NCI-H2227 (cell line): ENCODE data around the gene CISD2.
"Not testable (repeated sequence)": the region's sequence is repeated elsewhere in the genome, so short reads cannot be mapped to it uniquely, and the experiment has no call there.

Experiments used
- DNase-seq: peaks from one replicate; lab custom pipeline; 2025; ENCODE audit not compliant: unreplicated experiment; lab: John Stamatoyannopoulos, UW

The CISD2 gene

DNA sequence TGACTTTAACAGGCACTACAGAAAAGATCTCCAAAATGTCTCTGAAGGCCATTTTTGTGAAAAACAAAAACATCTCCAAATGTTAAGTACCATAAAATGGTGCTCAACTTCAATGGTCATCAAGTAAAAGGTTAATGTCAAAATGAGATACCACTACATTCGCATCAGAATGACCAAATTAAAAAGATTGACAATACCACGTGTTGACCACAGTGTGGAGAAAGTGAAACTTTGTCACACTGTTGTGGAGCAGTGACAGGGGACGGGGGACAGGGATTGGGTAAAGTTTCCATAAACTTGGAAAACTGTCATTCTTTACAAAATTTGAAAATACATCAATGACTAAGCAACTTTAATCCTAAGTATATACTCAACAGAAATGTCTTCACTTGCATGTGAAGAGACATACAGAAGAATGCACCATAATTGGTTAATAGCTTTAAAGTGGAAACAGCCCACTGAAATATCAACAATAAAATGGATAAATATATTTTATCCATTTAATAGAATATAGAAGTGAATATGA lies 19.1 kb upstream of the CISD2 start:
- no peak for DNase-seq

DNA sequence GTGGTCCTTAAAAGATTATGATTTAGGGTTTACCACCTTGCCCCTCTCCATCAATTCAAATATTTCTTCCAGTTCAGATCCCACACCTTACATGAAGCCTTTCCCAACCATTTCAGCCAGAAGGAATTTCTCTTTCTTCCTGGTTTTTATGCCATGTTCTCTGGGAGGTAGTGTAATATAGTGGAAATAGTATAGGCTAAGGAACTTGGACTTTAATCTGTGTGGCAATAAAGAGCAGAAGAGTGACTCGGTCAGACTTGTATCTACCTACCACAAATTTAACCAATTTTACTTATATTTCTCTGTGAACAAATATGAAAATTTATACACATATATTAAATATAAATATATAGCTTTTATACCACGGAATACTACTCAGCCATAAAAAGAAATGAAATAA lies 18.4 kb upstream of the CISD2 start:
- DNase-seq = no peak

DNA sequence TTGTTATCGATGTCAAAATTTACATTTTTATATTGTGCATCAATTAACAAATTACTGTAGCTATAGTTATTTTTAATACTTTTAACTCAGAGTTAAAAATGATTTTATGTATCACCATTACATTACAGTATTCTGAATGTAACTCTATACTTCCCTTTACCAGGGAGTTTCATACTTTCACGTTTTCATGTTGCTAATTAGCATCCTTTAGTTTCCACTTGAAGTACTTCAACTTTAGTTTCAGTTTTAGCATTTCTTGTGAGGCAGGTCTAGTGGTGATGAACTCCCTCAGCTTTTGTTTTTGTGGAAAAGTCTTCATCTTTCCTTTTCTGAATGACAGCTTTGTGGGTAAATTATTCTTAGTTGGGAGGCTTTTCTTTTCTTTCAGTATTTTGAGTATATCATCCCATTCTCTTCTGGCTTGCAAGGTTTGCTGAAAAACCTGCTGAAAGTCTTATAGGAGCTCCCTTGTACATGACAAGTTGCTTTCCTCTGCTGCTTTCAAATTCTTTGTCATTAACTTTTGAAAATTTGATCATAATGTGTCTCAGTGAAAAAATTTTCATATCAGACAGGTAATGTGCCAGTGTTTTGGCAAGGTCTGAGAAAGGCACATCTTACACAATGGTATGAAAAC lies 9.8 kb upstream of the CISD2 start:
- DNase-seq = no peak

DNA sequence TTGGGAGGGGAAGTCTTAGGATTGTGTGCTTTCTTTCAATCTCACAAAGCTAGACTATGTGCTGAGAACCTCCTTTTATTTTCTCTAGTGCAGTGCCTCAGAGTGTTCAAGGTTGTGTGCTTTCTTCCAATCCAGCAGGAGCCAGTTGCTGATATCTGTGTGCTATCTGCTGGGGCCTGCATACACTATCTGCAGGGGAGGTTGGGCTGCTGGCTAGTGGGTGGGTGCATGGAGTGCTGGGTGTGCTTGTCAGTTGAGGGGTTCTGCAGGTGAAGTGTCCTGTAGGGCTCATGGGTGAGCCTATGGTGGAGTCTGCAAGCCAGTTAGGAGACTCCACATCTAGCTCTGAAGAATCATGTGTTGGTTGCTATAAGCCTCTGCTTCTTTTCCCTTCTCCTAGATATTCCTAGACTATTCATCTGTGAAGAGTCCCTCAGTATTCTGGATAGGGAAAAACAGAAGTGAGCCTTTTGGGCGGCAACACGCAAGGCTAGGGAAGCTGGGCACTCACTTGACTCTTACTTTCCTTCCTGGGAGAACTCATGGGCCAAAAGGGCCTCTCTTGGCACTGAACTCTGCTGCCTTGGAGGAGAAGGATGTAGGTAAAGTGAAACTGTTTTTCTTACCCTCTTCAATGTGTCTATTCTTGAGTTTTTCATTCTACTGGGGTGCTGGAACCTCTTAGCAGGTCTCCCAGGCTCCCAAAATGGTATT lies 8.0 kb upstream of the CISD2 start:
- no peak for DNase-seq

DNA sequence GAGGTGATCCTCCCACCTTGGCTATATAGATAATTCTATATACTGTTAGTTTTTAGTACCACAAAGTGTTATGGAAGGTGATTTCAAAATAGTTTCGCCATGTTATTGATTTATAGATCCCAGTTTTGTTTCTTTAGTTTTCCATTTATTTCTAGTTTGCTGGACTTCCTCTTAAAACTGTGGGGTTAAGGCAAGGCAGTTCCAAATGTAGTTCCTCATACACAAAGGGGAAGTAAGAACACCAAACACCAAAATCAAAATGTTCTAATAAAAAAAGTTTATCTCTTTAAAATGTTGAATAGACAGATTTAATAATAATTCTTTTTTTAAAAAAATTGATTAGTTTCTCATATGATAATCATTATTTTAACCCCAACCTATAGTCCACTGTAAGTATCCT lies 6.8 kb upstream of the CISD2 start:
- DNase-seq = no peak

DNA sequence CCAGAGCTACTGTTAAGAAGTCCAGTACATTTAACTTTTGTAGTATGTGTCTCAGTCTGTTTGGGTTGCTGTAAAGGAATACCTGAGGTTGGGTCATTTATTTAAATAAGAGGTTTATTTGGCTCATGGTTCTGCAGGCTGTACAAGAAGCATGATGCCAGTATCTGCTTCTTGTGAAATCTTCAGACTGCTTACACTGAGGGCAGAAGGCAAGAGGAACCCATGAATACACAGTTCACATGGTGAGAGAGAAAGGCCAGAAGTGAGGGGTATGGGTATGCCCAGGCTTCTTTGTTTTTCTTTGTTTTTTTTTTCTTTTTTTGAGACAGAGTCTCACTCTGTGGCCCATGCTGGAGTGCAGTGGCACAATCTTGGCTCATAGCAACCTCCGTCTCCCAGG lies 6.0 kb upstream of the CISD2 start:
- no peak for DNase-seq

DNA sequence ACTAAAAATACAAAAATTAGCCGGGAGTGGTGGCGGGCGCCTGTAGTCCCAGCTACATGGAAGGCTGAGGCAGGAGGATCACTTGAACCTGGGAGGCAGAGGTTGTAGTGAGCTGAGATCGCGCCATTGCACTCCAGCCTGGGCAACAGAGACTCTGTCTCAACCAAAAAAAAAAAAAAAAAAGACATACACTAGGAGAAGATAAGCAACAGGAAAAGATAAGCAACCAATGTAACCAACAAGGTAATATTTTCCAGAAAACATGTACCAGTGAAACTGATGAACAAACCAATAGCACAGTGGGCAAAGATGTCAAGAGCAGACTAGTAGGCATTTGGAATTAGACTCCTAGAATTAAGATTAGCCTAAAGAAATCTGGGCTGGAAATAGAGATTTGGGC lies 3.5 kb upstream of the CISD2 start:
- not testable (repeated sequence) for DNase-seq

DNA sequence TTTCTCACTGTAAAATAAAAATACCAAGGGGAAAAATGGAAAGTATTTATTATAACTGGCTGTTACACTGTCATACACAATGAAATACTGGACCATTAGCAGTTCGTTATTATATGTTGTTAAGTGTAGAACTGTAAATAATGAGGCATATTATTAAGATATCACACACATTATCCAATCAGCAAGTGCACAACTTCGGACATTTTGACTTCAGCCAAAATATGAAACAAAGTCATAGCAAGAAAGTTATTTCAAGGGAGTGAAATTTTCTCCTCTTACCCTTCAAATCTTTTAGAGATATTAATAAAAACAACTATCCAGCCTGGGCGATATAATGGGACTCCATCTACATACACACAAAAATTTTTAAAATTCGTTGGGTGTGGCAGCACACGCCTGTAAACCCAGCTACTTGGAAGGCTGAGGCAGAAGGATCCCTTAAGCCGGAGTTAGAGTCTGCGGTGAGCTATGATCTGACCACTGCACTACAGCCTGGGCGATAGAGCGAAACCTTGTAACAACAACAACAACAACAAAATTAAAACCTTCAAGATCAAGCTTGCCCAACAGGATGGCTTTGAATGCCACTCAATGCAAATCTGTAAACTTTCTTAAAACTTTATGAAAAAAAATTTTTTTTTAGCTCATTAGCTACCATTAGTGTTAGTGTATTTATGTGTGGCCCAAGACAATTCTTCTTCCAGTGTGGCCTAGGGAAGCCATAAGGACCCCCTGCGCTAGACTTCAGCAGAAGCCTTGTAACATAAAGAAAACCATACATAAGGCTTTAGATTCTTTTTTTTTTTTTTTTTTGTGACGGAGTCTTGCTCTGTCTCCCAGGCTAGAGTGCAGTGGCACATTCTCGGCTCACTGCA lies 1.3 kb upstream of the CISD2 start:
- DNase-seq = no peak

DNA sequence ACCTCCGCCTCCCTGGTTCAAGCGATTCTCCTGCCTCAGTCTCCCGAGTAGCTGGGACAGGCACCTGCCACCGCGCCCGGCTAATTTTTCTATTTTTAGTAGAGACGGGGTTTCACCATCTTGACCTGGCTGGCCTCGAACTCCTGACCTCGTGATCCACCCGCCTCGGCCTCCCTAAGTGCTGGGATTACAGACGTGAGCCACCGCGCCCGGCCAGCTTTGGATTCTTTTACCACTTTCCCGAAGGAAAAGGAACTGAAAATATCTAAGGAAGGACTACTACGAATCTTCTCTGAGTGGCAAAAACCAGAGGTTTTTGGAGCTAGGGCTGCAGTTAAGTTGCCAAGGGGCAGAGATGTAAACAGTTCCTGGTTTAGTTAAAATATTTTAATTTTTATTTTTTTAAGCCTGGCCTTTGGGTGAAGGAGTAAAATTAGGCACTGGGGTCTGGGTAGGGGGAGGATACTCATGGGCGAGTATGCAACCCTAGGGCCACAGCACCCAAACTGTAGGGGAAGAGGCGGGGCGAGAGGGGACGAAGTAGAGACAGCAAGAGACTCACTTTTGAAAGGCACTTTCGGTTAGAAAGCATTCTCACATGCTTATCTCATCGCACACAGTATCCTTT lies 525 bp upstream of the CISD2 start:
- DNase-seq = no peak

DNA sequence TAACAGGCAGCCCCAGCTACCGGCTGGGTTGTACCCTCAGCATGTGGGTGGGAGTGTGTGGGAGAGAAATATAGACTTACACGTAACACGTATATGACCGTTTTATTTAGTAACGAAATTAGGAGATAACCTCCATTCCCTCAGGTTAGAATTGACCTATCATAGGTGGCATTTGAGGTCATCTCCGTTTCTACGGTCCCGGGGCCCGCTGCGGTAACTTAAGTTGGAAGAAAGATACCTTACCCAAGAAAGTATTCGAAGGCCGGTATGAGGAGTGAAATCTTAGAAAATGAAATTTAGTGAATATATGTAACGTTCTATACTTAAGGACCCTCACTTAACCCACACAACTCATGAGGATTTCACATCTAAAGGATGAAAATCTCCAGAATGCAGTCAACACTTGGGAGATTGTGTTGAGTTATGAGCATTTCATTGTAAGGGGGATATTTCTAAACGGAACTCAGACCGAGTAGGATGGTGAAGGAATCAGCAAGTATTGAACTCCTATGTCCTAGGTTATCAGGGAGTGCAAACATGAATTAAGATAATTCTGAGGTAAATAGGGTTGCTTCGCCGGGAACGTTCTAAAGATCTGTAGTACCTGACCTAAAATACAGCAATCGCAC lies 891 bp downstream of the CISD2 start:
- DNase-seq = no peak

DNA sequence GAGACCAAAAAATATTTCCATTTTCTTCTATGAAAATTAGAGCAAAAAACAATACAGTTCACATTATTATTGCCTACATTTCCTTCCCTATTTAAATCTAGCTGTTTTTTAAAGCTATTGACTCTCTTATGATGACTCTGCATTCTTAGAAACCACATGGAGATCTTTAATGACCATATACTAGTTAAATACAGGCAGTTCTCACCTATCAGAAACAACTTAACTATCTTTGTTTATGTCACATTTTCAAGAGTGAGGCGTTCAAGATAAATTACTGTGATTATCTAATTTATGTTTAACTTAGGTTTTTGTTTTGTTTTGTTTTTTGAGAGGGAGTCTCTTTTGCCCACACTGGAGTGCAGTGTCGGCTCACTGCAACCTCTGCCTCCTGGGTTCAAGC lies 3.0 kb downstream of the CISD2 start:
- DNase-seq = no peak

DNA sequence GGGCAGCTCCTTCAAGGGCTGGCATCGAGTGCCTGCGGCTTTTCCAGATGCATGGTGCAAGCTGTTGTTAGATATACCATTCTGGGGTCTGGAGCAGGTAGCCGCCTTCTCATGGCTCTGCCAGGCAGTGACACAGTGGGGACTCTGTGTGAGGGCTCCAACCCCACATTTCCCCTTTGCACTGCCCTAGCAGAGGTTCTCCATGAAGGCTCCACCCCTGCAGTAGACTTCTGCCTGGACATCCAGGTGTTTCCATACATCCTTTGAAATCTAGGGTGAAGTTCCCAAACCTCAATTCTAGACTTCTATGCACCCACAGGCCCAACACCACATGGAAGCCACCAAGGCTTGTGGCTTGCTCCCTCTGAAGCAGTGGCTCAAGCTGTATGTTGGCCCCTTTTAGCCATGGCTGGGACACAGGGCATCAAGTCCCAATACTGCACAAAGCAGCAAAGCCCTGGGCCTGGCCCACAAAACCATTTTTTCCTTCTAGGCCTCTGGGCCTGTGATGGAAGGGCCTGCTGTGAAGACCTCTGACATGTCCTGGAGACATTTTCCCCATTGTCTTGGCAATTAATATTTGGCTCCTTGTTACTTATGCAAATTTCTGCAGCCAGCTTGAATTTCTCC lies 8.8 kb downstream of the CISD2 start:
- DNase-seq = not testable (repeated sequence)

DNA sequence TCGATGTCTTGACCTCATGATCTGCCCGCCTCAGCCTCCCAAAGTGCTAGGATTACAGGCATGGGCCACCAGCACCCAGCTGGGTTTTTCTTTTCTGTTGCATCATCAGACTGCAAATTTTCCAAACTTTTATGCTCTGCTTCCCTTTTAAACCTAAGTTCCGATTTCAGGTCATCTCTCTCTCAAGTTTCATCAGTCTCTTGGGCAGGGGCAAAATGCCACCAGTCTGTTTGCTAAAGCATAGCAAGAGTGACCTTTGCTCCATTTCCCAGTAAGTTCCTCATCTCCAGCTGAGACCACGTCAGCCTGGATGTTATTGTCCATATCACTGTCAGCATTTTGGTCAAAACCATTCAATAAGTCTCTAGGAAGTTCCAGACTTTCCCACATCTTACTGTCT lies 9.6 kb downstream of the CISD2 start:
- not testable (repeated sequence) for DNase-seq

DNA sequence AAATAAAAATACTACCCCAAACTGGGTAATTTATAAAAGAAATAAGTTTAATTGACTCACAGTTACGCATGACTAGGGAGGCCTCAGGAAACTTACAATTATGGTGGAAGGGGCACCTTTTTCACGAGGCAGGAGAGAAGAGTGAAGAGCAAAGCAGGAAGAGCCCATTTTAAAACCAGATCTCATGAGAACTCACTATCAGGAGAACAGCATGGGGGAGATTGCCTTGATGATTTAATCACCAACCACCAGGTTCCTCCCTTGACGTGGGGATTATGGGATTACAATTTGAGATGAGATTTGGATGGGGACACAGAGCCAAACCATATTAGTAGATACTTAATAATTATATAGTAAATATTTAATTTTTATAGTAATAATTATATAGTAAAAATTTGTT lies 10.1 kb downstream of the CISD2 start:
- no peak for DNase-seq

DNA sequence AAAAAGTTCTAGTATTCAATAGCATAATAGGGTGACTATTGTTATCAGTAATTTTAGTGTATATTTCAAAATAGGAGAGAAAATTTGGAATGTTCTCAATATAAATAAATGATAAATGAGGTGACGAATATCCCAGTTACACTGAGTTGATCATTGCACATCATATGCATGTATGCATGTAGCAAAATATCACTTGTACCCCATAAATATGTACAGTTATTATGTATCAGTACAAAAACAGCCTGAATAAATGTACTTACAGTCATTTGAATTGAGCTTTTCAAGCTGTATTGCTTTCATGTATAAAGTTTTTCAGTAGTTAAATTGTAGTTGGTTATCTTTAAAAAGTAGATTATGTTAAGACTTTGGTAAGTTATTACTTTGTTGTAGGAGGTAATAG lies 12.6 kb downstream of the CISD2 start:
- no peak for DNase-seq

DNA sequence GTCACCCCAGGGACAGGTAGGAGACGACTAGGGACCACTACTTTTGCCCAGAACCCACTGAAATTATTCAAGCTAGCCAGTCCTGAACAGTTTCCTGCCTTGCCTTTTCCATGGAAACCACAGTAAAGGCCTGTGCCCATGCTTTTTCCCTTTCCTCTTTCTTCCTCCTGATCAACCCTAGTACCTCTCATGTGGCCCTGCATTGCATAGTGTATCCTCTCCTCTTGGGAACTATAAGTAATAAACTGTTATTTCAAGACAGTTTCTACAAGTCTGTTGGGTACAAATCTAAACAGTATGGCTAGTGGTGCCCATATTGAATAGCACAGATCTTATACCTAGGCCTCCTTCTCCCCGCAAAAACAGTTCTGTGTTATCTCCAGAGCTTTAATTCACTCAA lies 14.5 kb downstream of the CISD2 start:
- DNase-seq = no peak

DNA sequence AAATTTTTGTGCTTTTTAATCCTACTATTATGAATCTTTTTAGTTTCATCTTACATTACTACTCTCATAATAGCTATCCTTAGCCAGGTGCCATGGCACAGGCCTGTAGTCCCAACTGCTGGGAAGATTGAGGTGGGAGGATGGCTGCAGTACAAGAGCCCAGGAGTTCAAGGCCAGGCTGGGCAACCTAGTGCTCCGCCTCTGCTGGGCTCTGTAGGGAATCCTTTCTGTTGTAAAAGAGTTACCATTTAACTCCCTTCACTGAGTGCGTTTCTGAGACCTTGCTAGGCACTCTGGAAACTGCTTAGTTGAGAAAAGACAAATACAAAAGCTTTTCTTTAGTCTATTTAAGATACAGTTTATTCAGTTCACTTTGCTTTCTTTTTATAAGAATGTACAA lies 19.8 kb downstream of the CISD2 start:
- not testable (repeated sequence) for DNase-seq

DNA sequence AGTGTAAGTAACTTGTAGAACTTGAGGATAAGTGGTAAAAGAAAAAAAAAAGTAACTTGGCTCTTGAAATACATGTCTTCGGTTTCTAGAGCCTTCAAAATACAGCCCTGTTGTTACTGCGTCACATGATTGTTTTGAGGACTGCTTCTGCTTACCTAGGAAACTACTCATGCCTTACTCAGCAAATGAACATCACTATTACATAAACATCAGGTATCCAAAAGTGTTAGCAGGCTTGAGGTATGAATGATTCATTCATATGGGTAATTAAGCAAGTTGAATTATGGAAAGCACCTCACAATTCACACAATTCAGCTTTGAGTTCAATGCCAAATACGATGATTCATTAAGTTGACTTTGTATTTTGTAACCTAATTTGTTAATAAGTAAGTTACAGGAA lies 21.1 kb downstream of the CISD2 start:
- DNase-seq = not testable (repeated sequence)

DNA sequence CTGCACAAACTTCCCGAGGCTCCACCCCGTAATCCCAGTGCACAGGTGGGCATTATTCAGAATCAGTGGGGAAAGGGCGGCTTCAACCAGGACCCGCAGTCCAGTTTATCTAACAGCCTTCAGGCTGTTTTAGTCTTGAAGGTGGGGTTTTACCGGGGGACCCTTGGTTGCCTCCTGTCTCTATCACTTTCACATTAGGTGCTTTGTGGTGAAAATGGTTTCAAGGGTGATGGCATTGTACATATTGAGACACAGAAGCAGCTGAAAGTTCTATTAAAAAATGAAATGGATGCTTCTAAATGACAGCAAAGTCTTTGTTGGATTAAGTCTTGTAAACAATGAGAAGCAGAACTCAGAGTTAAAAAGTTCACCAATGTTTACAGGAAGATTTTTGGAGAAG lies 27.8 kb downstream of the CISD2 start:
- not testable (repeated sequence) for DNase-seq

DNA sequence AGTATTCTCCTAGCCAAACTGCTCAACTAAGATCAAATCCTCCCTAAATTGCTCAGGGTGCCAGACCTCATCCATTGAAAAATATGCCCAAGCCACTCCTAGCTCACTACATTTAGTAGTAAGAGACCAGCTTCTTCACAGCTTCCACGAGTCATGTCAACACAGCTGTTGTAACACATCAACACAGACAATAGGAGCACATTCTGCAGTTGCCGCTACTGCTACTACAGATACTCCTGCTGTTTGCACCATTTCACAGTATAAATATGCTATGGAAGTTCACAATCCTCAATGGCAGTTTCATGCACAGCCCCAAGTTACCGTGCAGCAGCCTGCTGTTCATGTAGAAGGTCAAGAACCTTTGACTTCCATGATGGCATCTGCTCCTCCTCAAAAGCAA lies 28.8 kb downstream of the CISD2 start:
- DNase-seq = not testable (repeated sequence)
